K562 (cell line): Measurements from ENCODE around the gene OTOP1. TPM values are rescaled to one million over a fixed set of nuclear protein-coding genes. Genes with fewer than 3 reads are reported as not detected.

Source experiments
- ATAC-seq: fragments of 200-7000 bp; cut with Tn5 transposase; 3 replicates; pipeline ENCODE4 v1.9.1; 2020; ENCODE audit warnings: moderate library complexity
- BruUV-seq: library from RNA; stranded (reverse); fragments of 400-500 nt; replicated peaks from 2 replicates; lab custom pipeline; 2021; lab: Mats Ljungman, UMichigan
- CTCF ChIA-PET: fragments of 300-600 bp; formaldehyde crosslinking; extraction: SDS; loops from one replicate; lab custom pipeline; 2021; ENCODE audit warnings: low intra/inter-chr PET ratio; lab: Yijun Ruan, JAX
- POLR2A ChIA-PET: fragments of 300-600, 350-650 bp; sonication (Branson Sonifier 250); formaldehyde crosslinking; extraction: SDS; loops from one replicate; lab custom pipeline; 2021; ENCODE audit warnings: antibody characterized with exemption, inconsistent platforms; lab: Yijun Ruan, JAX
- DNase-seq, 4 experiments: peaks; one replicate each; pipeline versions ENCODE4 v3.0.0 to v3.0.0-alpha.2; 2011 to 2018; ENCODE audit warnings: low spot score in 3 of 4, mixed read lengths in 3 of 4; ENCODE audit errors: extremely low read depth in 1 of 4
- FAIRE-seq: peaks from 2 replicates; lab custom pipeline; 2011; peaks lifted over from hg19 to GRCh38; lab: Jason Lieb, UNC
- H2AFZ ChIP-seq: 2 replicates; pipeline ENCODE4 v1.6.0; 2011; ENCODE audit warnings: low read depth, low read length, control low read depth, inconsistent platforms
- H3K27ac ChIP-seq: fragments of 200-600 bp; 3 replicates; pipeline ENCODE4 v1.8.0; 2011; ENCODE audit warnings: low read depth, mild to moderate bottlenecking, control low read depth, inconsistent platforms, low read length, moderate library complexity, mixed read lengths; ENCODE audit errors: extremely low read depth
- H3K27me3 ChIP-seq, 2 experiments: fragments of 300-600 bp in 1 of 2; 2 replicates in 1 of 2; 3 replicates in 1 of 2; pipeline versions ENCODE4 v1.6.0 to v1.8.0; 2011; ENCODE audit warnings: inconsistent platforms in 2 of 2, low read length in 2 of 2, mild to moderate bottlenecking in 1 of 2, mixed read lengths in 1 of 2, moderate library complexity in 1 of 2; ENCODE audit not compliant: control insufficient read depth in 2 of 2, insufficient read depth in 2 of 2
- H3K36me3 ChIP-seq: fragments of 300-600 bp; 3 replicates; pipeline ENCODE4 v1.8.0; 2011; ENCODE audit warnings: mild to moderate bottlenecking, low read length, inconsistent platforms; ENCODE audit not compliant: control insufficient read depth, insufficient read depth
- H3K4me1 ChIP-seq, 2 experiments: fragments of 200-600 bp in 1 of 2; replicated peaks in 1 of 2; 2 replicates in 1 of 2; 3 replicates in 1 of 2; pipeline versions ENCODE4 v1.5.1 to v1.8.0; 2011; ENCODE audit warnings: inconsistent platforms in 2 of 2, low read length in 2 of 2, mild to moderate bottlenecking in 1 of 2, mixed read lengths in 1 of 2, moderate library complexity in 1 of 2; ENCODE audit not compliant: control insufficient read depth in 2 of 2, insufficient read depth in 2 of 2
- H3K4me2 ChIP-seq: 2 replicates; pipeline ENCODE4 v1.6.1; 2011; ENCODE audit warnings: low read length, control low read depth, inconsistent platforms, mixed read lengths; ENCODE audit not compliant: insufficient read depth
- H3K4me3 ChIP-seq: fragments of 200-600 bp; sonication (generic), shearing (Covaris generic); 2 replicates; pipeline ENCODE4 v1.5.1; 2016; ENCODE audit warnings: control low read depth, inconsistent platforms
- H3K79me2 ChIP-seq: fragments of 200-600 bp; 3 replicates; pipeline ENCODE4 v1.8.0; 2011; ENCODE audit warnings: low read length, inconsistent platforms; ENCODE audit not compliant: control insufficient read depth, insufficient read depth
- H3K9ac ChIP-seq, 2 experiments: 2 replicates each; pipeline versions ENCODE4 v1.6.0 to v1.6.1; 2011; ENCODE audit warnings: low read depth in 2 of 2, low read length in 2 of 2, control low read depth in 1 of 2, inconsistent platforms in 1 of 2, mild to moderate bottlenecking in 1 of 2, mixed read lengths in 1 of 2; ENCODE audit not compliant: insufficient read depth in 1 of 2
- H3K9me1 ChIP-seq: one replicate; pipeline ENCODE4 v1.6.0; 2011; ENCODE audit warnings: inconsistent platforms, mild to moderate bottlenecking, low read length, moderate library complexity; ENCODE audit not compliant: control insufficient read depth, insufficient read depth
- H3K9me3 ChIP-seq: replicated peaks from 2 replicates; pipeline ENCODE4 v1.5.1; 2011; ENCODE audit warnings: low read depth, low read length, inconsistent platforms; ENCODE audit not compliant: control insufficient read depth, insufficient read depth
- H4K20me1 ChIP-seq: replicated peaks from 2 replicates; pipeline ENCODE4 v1.6.1; 2011; ENCODE audit warnings: low read length, inconsistent platforms, mixed read lengths; ENCODE audit not compliant: control insufficient read depth, insufficient read depth
- ATF7 ChIP-seq: fragments of 450-650 bp; IDR thresholded peaks from 2 replicates; pipeline ENCODE4 v1.7.1; 2014; ENCODE audit warnings: mild to moderate bottlenecking, moderate library complexity
- BMI1 ChIP-seq: fragments of 150-350 bp; IDR thresholded peaks from 2 replicates; pipeline ENCODE4 v1.6.1; 2014; ENCODE audit warnings: low read length
- DNMT1 ChIP-seq: fragments of 450-650 bp; IDR thresholded peaks from 2 replicates; pipeline ENCODE4 v1.6.1; 2016; ENCODE audit warnings: antibody characterized with exemption, mild to moderate bottlenecking
- EWSR1 ChIP-seq: fragments of 450-650 bp; IDR thresholded peaks from 2 replicates; pipeline ENCODE4 v1.6.1; 2018; ENCODE audit warnings: borderline replicate concordance, mild to moderate bottlenecking, low read depth, moderate library complexity; ENCODE audit not compliant: partially characterized antibody
- KDM5B ChIP-seq: fragments of 200-600 bp; sonication (generic); IDR thresholded peaks from 2 replicates; pipeline ENCODE4 v1.6.1; 2012; ENCODE audit warnings: low read depth, mild to moderate bottlenecking, moderate library complexity, low read length, control low read depth, inconsistent platforms; ENCODE audit not compliant: insufficient replicate concordance
- POLR2A ChIP-seq: fragments of 450-650 bp; conservative IDR thresholded peaks from 2 replicates; pipeline ENCODE4 v1.6.1; 2016
- ZNF24 ChIP-seq: fragments of 450-650 bp; IDR thresholded peaks from 2 replicates; pipeline ENCODE4 v1.6.1; 2016
- WGBS: fragments of 100-300 bp; shearing (Covaris generic); methylation state at CpG from one replicate; pipeline ENCODE4 v1.1.6; 2016; ENCODE audit warnings: low coverage, mixed read lengths; ENCODE audit not compliant: insufficient coverage; ENCODE audit errors: missing lambda C conversion rate; 5-methylcytosine and 5-hydroxymethylcytosine counted together
- in situ Hi-C: fragments of 300-500 bp; cut with MboI; formaldehyde crosslinking; loops from 4 replicates; pipeline ENCODE4 v1.15.0; 2018; ENCODE audit warnings: inconsistent platforms, mixed read lengths
- intact Hi-C: fragments of 100-400 bp; cut with micrococcal nuclease; formaldehyde crosslinking; loops from 2 replicates; pipeline ENCODE4 v1.14.2; 2022
- polyA plus RNA-seq, 8 experiments: library from polyadenylated mRNA; depleted of rRNA in 4 of 8; stranded (reverse) in 5 of 8; unstranded in 3 of 8; fragments of >200 nt; fragmentation: Nextera tagmentation in 2 of 8; fragmentation: Illumina TruSeq in 1 of 8; extraction: Ambion mirVana in 2 of 8; extraction: Trizol in 1 of 8; gene quantifications; 2 replicates each; pipeline versions ENCODE4 v1.2.1 to v1.2.3, GENCODE V29; 2011 to 2014; ENCODE audit warnings: inconsistent platforms in 1 of 8, missing spikeins in 1 of 8
- total RNA-seq, 7 experiments: library from RNA; depleted of rRNA in 6 of 7; stranded (reverse); fragments of >200 nt in 6 of 7; fragmentation: Illumina TruSeq in 2 of 7; extraction: Trizol in 2 of 7; gene quantifications; 2 replicates each; pipeline versions ENCODE4 v1.2.1 to v1.2.3, GENCODE V29; 2011 to 2021; ENCODE audit warnings: low replicate concordance in 1 of 7

The OTOP1 gene
- total and polyA plus RNA-seq, 9 of the 15 experiments (the other 6 are each of a cell fraction or from before 2014, with no cell fraction given), result not detected

DNA sequence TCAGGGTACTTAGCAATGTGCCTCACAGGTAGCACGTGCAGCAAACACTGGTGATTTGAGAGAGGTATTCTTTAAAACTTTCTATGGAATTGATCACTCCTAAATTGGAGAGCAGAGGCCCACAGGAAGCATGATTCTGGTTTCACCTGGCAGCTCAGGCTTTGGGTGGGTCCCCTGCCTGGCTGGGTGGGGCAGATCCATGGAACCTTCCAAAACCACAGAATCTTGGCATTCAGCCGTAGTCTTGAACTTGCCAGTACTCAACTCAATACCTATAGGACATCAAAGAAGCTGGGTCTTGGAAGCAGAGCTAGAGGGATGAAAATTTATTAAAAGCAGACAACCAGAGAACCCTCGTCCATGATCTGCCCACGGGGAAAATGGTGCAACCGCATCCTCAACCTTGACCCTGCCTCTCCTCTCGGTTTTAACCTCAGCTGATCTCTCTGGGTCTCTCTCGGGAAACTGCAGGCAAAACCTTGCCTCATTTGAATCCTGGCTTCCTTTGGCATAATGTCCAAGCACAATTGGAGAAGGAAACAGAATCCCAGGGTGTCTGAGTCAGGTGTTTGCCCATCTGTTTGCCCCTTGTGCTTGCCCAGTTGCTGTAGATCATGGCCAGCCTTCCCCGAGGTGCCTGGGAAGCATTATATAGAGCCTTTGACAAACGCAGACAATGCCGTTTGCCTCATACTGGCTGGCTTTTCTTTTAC, 22.9 kb downstream of the OTOP1 start:
- POLR2A ChIA-PET, result interaction anchor here (0.8 kb wide), 1 partner anchor 151 kb away, joined by 3 read pairs; no protein-coding TSS in a partner anchor
- no peak overlapping the region for H3K4me3 ChIP-seq
- DNase-seq (no peak), FAIRE-seq (no peak), ATAC-seq (no peak)
- H4K20me1 ChIP-seq, result no peaks in the 10 kb centered on the region
- no peaks in the 10 kb centered on the region for H3K36me3 ChIP-seq
- H3K4me1 ChIP-seq, result no peaks in the 10 kb centered on the region; a peak in 1 of 5 replicates
- peaks cover 2 to 23% of the 10 kb centered on the region in 2 experiments; a peak in 2 of 5 replicates for H3K27me3 ChIP-seq
- no peak overlapping the region for H3K4me2 ChIP-seq
- no peak for TF ChIP-seq BMI1
- no peak for TF ChIP-seq ZNF24
- TF ChIP-seq ATF7, result no peak
- no peak for TF ChIP-seq POLR2A
- no peak for TF ChIP-seq DNMT1
- TF ChIP-seq EWSR1, result no peak
- no peak for TF ChIP-seq KDM5B
- no TSS peak for BruUV-seq
- CTCF ChIA-PET, result no interaction called here
- no peak overlapping the region for H2AFZ ChIP-seq
- in situ Hi-C loops (no loop called here), intact Hi-C loops (no loop called here)
- H3K9me1 ChIP-seq, result no peaks in the 10 kb centered on the region
- H3K27ac ChIP-seq, result no peak overlapping the region
- 0% methylated on average over 10 of the region's 10 CpGs for WGBS
- H3K9me3 ChIP-seq, result no peaks in the 10 kb centered on the region
- no peak overlapping the region for H3K9ac ChIP-seq
- H3K79me2 ChIP-seq, result no peaks in the 10 kb centered on the region
